Measurements from ENCODE around the gene RAB5B. TPM values are rescaled to one million over a fixed set of nuclear protein-coding genes. Genes with fewer than 3 reads are reported as not detected.

RAB5B gene
- total RNA-seq, 4 donors from 2014 or later, result 116 to 189 (median 138) TPM

- intact Hi-C loops (cut with DNase I), result loop anchor here (5.0 kb wide), 1 partner anchor 101 kb away; the partner anchor contains the start of gene DNAJC14
- peak; percentile 93 for DNase-seq (ENCODE audit: extremely low spot score)
- no peak for TF ChIP-seq EP300 (IDR thresholded peaks at IDR 0.05)
- TF ChIP-seq POLR2AphosphoS5 (IDR thresholded peaks at IDR 0.05), result peak; percentile 34 to 71
- TF ChIP-seq POLR2A (IDR thresholded peaks at IDR 0.05; ENCODE audit: low read depth), result peak; percentile 47
- TF ChIP-seq CTCF (IDR thresholded peaks at IDR 0.05), result no peak
- WGBS, result 14% methylated on average over 28 of the region's 49 CpGs
- no peaks in the 10 kb centered on the region for H3K27me3 ChIP-seq
- peak within 1 kb of the TSS; percentile 92 to 98 (median 96) for H3K27ac ChIP-seq (replicated peaks in 1 of 4)
- H3K4me3 ChIP-seq, result peak within 1 kb of the TSS; percentile 79 to 90 (median 89)
- H3K36me3 ChIP-seq, result peaks cover 0 to 14% (median 5%) of the 10 kb centered on the region in 4 donors
- peaks cover 36 to 64% (median 54%) of the 10 kb centered on the region in 4 donors for H3K4me1 ChIP-seq
- H3K9me3 ChIP-seq, result no peaks in the 10 kb centered on the region
These were observed 46.0 kb upstream of the RAB5B start, which contains the start of gene PYM1 for GRCh38 chr12:55927588-55928502. TSS of gene PYM1 (minus strand) at chr12:55927894. CDS start at chr12:55927761, 133 bp downstream.

- DNase-seq (ENCODE audit: extremely low spot score), result no peak
- H3K27ac ChIP-seq (replicated peaks in 1 of 4), result peak overlapping the region; percentile 10 to 97 (median 94)
- intact Hi-C loops (cut with DNase I), result loop anchor here (5.0 kb wide), 1 partner anchor 102 kb away; the partner anchor contains the start of gene DNAJC14
- no peaks in the 10 kb centered on the region for H3K36me3 ChIP-seq
- no peaks in the 10 kb centered on the region for H3K9me3 ChIP-seq
- H3K4me1 ChIP-seq, result peaks cover 41 to 77% (median 65%) of the 10 kb centered on the region in 4 donors
- WGBS, result 57% methylated on average over 7 of the region's 8 CpGs
- H3K27me3 ChIP-seq, result no peaks in the 10 kb centered on the region
- no peak for TF ChIP-seq CTCF (IDR thresholded peaks at IDR 0.05)
- no peak overlapping the region for H3K4me3 ChIP-seq
These were observed 44.5 kb upstream of the RAB5B start for GRCh38 chr12:55929306-55929791.

GRCh38 chr12:55930771-55931316 lies 43.0 kb upstream of the RAB5B start, which contains the start of gene DGKA:
TSS of gene DGKA (plus strand) at chr12:55931162. CDS start at chr12:55936504, 5,342 bp downstream.
- H3K27ac ChIP-seq (replicated peaks in 1 of 4), result peak within 1 kb of the TSS; percentile 86 to 97 (median 88)
- H3K9me3 ChIP-seq, result no peaks in the 10 kb centered on the region
- H3K4me1 ChIP-seq, result peaks cover 40 to 82% (median 66%) of the 10 kb centered on the region in 4 donors
- no peak for DNase-seq (ENCODE audit: extremely low spot score)
- peak in 1 of 2 donors; percentile 32 for TF ChIP-seq POLR2AphosphoS5 (IDR thresholded peaks at IDR 0.05)
- TF ChIP-seq EP300 (IDR thresholded peaks at IDR 0.05), result no peak
- peak; percentile 39 to 59 (median 49) for TF ChIP-seq CTCF (IDR thresholded peaks at IDR 0.05)
- TF ChIP-seq POLR2A (IDR thresholded peaks at IDR 0.05; ENCODE audit: low read depth), result no peak
- H3K4me3 ChIP-seq, result peak within 1 kb of the TSS; percentile 67 to 82 (median 76)
- no peaks in the 10 kb centered on the region for H3K27me3 ChIP-seq
- no peaks in the 10 kb centered on the region for H3K36me3 ChIP-seq
- intact Hi-C loops (cut with DNase I), result loop anchor here (5.0 kb wide), 1 partner anchor 36 kb away; the partner anchor contains the start of genes CDK2 and PMEL
- WGBS, result 39% methylated on average over 3 of the region's 3 CpGs

GRCh38 chr12:55931317-55931779 lies 42.5 kb upstream of the RAB5B start:
- Histone ChIP-seq H3K4me1 (peaks cover 35 to 80% (median 63%) of the 10 kb centered on the region in 4 donors), H3K27me3 (no peaks in the 10 kb centered on the region), H3K4me3 (peak overlapping the region; percentile 67 to 82 (median 76)), H3K27ac (replicated peaks in 1 of 4) (peak overlapping the region; percentile 86 to 97 (median 88)), H3K9me3 (no peaks in the 10 kb centered on the region), H3K36me3 (no peaks in the 10 kb centered on the region)
- no peak for DNase-seq (ENCODE audit: extremely low spot score)
- 12% methylated on average over 10 of the region's 10 CpGs for WGBS
- intact Hi-C loops (cut with DNase I), result loop anchor here (5.0 kb wide), 1 partner anchor 36 kb away; the partner anchor contains the start of genes CDK2 and PMEL
- TF ChIP-seq POLR2AphosphoS5 (IDR thresholded peaks at IDR 0.05) (no peak), POLR2A (IDR thresholded peaks at IDR 0.05; ENCODE audit: low read depth) (no peak), EP300 (IDR thresholded peaks at IDR 0.05) (no peak), CTCF (IDR thresholded peaks at IDR 0.05) (no peak)

All from esophagus muscularis mucosa (tissue), 4 donors.